GM19467 (cell line): ENCODE results near the gene SMG1.

ENCODE experiments used
- ATAC-seq: cut with Tn5 transposase; IDR thresholded peaks from one replicate; pipeline ENCODE4 v1.9.1; 2021; ENCODE audit warnings: mild to moderate bottlenecking, moderate library complexity; ENCODE audit not compliant: unreplicated experiment

Gene SMG1

GRCh38 chr16:18855196-18855595 lies 71.0 kb downstream of the SMG1 start:
- no peak for ATAC-seq

GRCh38 chr16:18853694-18854093 lies 72.5 kb downstream of the SMG1 start:
- no peak for ATAC-seq

GRCh38 chr16:18852647-18853046 lies 73.6 kb downstream of the SMG1 start:
- no peak for ATAC-seq

GRCh38 chr16:18846416-18846815 lies 79.8 kb downstream of the SMG1 start:
- ATAC-seq, result no peak

GRCh38 chr16:18842565-18842964 lies 83.6 kb downstream of the SMG1 start:
- no peak for ATAC-seq

GRCh38 chr16:18841833-18842525 lies 84.2 kb downstream of the SMG1 start:
- ATAC-seq, result no peak

GRCh38 chr16:18839555-18839954 lies 86.7 kb downstream of the SMG1 start:
- ATAC-seq, result no peak

GRCh38 chr16:18836702-18837101 lies 89.5 kb downstream of the SMG1 start:
- ATAC-seq, result no peak

- ATAC-seq, result no peak
These were observed 91.3 kb downstream of the SMG1 start for GRCh38 chr16:18834864-18835263.

GRCh38 chr16:18833707-18834505 lies 92.3 kb downstream of the SMG1 start:
- no peak for ATAC-seq

GRCh38 chr16:18832613-18833012 lies 93.6 kb downstream of the SMG1 start:
- no peak for ATAC-seq

GRCh38 chr16:18832006-18832405 lies 94.2 kb downstream of the SMG1 start:
- no peak for ATAC-seq

GRCh38 chr16:18829251-18829650 lies 97.0 kb downstream of the SMG1 start:
- no peak for ATAC-seq

GRCh38 chr16:18827890-18828289 lies 98.3 kb downstream of the SMG1 start:
- no peak for ATAC-seq

GRCh38 chr16:18816286-18816685 lies 109.9 kb downstream of the SMG1 start:
- ATAC-seq, result no peak

GRCh38 chr16:18811925-18812324 lies 114.3 kb downstream of the SMG1 start:
- no peak for ATAC-seq

- ATAC-seq, result no peak
These were observed 117.0 kb downstream of the SMG1 start for GRCh38 chr16:18809165-18809564.

GRCh38 chr16:18805257-18805773 lies 120.9 kb downstream of the SMG1 start:
- ATAC-seq, result no peak

GRCh38 chr16:18804540-18804939 lies 121.7 kb downstream of the SMG1 start:
- ATAC-seq, result no peak

GRCh38 chr16:18803569-18804462 lies 122.4 kb downstream of the SMG1 start:
- ATAC-seq, result no peak

- no peak for ATAC-seq
These were observed 123.4 kb downstream of the SMG1 start for GRCh38 chr16:18802767-18803343.
